Smooth muscle cell of the coronary artery (primary cell): Measurements from ENCODE around the gene ZNF674. TPM values are rescaled to one million over a fixed set of nuclear protein-coding genes. Genes with fewer than 3 reads are reported as not detected.

Source experiments
- total RNA-seq: library from RNA; depleted of rRNA; stranded (reverse); fragments of >200 nt; gene quantifications from 2 replicates; pipeline ENCODE4 v1.2.3, GENCODE V29; 2014; ENCODE audit warnings: low replicate concordance

The ZNF674 gene
- 5.0 and 8.3 TPM in 2 replicates for total RNA-seq

GRCh38 chrX:46545111-46546005 is at the start of gene ZNF674:
TSS of gene ZNF674 (minus strand) at chrX:46545421. CDS start at chrX:46542087, 3,334 bp downstream.

GRCh38 chrX:46573331-46573891 is 28.2 kb upstream of the ZNF674 start, which contains the start of gene CHST7:
TSS of gene CHST7 (plus strand) at chrX:46573765. CDS start at chrX:46573932, 167 bp downstream.

Other genes starting within 250 kb of the ZNF674 start
- 8.5 and 19.7 TPM in 2 replicates for gene CHST7, start 28.3 kb upstream of the ZNF674 start, total RNA-seq
- 37.2 and 65.3 TPM in 2 replicates for gene SLC9A7, start 213.7 kb upstream of the ZNF674 start, total RNA-seq